CD4-positive, alpha-beta T cell treated with Interferon alpha-2 for 1 hour (primary cell): Measurements from ENCODE around the gene ASIC3.
A peak's percentile ranks its signal among the peaks of the same experiment; 100 is the strongest.

ENCODE experiments used
- DNase-seq, 2 donors: peaks; one replicate each; pipeline ENCODE4 v3.0.0-alpha.2; 2020 to 2022

ASIC3 gene

DNA sequence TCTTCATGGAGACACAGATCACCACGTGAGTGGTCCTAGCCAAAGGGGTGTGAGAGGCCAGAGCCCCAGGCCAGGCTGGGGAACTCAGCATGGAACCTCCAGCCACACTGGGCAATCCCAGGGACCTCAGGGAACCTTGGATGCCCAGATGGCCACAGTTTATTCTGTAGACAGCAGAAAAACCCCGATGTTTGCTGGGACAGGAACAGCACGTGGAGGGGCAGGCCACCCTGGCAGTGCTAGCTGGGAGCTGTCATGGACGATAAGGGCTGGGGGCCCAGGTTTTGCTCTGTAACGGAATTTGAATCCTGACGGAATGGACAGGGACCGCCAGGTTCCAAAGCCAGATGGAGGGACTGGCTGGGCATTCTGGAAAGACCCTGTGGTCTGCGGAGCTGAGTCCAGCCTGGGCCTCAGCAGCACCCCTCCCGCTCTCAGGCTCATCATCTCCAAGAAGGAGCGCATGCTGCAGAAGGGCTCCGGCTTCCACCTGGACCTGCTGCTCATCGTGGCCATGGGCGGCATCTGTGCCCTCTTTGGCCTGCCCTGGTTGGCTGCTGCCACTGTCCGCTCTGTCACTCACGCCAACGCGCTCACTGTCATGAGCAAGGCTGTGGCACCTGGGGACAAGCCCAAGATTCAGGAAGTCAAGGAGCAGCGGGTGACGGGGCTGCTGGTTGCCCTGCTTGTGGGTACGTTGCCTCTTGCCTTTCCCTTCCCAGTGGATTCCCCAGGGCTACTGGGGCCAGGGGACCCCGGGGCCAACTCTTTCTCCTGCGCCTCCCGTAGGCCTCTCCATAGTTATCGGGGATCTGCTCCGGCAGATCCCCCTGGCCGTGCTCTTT, 26.7 kb downstream of the ASIC3 start:
- DNase-seq = no peak

DNA sequence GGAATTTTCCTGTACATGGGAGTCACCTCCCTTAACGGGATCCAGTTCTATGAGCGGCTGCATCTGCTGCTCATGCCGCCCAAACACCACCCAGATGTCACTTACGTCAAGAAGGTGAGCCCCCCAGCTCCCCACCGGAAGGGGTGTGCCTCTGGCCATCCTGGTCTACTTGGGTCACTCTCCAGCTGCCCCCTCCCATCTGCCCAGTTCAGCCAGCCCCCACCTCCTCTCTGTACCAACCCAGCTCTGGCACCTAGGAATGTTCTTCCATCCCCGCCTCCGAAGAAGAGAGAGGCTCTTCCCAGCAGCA, 27.3 kb downstream of the ASIC3 start:
- no peak for DNase-seq

DNA sequence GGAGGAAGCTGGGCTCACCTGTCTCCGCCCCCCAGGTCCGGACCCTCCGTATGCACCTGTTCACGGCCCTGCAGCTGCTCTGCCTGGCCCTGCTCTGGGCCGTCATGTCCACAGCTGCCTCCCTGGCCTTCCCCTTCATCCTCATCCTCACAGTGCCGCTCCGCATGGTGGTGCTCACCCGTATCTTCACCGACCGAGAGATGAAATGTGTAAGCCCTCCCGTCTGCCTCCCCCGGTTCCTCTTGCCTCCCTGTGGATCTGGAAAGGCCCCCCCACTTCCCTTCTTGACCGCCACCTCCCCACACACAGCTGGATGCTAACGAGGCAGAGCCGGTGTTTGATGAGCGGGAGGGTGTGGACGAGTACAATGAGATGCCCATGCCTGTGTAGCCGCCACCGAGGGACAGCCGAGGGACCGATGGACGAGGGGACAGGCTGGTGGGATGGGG, 27.7 kb downstream of the ASIC3 start:
- DNase-seq = no peak

DNA sequence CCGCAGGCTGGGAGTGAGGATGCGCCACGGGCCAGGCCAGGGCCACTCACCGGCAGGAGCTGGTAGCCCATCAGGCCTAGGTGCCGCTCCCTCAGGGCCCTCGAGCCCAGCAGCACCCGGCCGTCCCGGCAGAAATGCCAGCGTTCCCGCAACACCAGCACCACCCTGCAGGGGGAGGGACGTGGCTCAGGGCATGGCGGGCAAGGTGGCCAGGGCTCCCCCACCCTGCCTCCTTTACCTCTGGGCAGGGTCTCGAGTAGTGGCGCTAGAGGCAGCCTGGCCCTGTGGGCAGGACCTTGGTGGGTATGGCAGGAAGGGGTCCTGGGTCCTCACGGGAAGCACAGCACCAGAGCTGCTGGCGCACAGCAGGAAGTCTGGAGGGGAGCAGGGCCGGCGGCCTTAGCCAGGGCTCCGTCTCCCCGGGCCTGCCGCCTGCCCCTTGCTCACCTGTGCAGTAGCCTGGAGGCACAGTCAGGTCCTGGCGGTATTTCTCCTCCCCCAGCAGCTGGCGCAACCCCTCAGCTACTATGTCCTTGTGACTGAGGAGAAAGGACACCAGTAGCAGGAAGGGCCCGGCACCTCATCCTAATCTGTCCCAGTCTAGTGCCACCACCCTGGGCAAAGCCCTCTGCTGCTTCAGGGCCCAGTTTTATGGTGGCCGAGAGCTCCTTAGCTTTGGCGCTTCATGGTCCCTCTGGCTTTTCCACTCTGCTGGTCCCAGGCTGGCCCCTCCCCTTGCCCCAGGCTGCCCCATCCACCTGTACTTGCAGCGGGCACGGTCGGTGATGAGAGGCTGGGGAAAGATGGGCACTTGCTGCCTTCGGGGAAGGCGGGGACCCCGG, 28.8 kb downstream of the ASIC3 start:
- DNase-seq = no peak

DNA sequence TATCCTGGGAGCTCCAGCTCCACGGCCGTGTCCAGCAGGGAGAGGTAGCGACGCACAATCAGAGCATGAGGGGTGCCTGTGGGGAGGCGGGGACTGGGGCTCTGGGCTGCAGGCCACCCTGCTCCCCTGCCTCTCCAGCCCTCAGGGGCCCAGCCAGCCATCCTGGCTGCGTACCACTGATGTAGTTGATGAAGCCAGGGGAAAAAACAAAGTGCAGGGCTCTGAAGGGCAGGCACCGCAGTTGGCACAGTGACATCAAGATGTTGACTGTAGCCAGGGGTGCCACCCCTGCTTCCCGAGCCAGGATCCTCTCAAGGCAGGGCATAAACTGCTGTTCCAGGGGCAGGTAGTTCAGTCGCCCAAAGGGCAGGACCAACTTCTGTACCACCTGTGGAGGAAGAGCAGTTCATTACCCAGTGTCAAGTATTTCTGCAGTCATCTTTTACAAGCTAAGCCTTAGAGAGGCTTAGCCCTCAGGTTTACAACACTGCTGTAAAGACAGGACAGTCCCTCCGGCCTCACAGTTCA, 29.4 kb downstream of the ASIC3 start:
- DNase-seq = no peak

DNA sequence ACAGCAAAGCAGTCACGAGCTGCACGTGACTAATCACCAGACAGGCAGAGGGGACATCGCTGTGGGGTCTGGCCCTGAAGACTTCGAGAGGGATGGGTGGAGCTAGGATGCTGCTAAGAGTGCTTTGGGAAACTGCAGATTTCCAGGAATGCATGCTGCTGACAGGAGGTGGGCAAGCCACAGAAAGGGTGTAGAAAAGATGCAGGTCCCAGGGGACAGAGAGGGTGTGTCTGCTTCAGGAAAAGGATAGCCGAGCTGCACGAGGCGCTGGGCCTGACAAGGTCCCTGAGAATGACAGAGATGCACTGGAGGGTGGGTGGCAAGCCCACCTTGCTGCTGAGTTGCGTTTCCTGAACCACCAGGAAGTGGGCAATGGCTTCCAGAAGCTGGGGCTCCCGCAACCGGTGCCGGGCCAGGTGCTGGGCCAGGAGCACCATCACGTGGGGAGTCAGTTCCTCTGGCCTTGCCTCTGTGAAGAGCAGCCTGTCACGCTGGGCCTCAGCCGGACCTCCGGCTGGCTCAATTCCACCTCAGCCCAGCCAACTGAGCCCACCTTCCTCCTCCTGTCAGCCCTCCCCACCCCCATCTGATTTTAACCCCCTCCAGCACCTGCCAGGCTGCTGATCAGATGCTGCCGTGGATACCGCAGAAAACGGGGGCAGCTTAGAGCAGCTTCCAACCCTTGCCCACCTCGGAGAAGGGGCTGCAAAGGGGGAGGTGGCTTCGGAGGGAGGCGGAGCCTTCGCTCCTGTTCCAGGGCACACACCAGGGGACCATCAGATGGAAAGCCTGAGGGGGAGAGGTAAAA, 30.1 kb downstream of the ASIC3 start:
- no peak for DNase-seq

DNA sequence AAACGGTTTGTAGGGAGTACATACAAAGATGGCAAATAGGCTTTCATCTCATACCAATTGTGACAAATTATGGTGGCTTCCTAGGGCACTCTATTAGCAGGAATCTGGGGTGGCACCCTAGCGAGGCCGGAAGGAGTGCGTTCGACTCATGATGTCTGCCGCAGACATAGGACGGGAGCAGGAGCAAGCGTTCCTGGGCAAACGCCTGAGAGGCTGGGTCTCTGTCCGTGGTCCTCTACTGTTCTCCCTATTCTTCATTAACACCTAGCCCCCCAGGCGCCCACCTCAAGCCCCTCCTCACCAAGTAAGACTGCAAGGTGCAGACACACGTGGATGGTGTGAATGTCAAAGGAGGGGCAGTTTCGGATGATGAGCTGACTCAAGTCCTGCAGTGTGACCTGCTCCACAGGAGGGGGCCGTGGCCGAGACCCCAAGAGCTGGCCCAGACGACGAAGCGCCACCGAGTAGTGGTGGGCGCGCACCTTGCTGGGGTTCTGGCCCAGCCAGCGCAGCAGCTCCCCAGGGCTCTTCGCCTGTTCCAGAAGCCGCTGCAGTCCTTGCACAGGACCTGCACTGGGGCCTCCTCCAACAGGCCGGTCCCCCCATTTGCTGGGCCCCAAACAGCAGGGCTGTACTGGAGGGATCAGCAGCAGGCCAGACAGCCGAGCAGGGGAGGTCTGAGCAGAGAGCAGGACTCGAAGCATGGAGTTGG, 31.0 kb downstream of the ASIC3 start:
- DNase-seq = no peak

DNA sequence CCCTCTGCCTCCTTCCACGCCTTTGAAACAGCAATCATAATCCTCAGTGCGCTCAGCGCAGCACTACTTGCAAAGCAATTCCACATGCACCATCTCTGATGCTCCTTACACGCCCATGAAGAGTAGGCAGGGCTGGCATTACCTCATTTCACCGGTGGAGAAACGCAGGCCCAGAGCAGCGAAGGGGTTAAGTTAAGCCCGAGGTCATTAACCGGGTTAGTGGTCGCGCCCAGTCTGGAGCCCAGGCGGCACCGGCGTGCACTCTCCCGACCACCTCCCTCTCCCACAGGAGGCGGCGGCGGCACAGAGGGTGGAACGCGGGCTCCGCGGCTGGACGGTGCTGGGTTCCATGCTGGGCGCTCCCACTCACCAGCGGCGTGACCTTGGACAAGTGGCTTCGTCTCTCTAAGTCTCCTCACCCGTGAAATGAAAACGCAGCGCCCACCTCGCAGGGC, 31.8 kb downstream of the ASIC3 start:
- no peak for DNase-seq

DNA sequence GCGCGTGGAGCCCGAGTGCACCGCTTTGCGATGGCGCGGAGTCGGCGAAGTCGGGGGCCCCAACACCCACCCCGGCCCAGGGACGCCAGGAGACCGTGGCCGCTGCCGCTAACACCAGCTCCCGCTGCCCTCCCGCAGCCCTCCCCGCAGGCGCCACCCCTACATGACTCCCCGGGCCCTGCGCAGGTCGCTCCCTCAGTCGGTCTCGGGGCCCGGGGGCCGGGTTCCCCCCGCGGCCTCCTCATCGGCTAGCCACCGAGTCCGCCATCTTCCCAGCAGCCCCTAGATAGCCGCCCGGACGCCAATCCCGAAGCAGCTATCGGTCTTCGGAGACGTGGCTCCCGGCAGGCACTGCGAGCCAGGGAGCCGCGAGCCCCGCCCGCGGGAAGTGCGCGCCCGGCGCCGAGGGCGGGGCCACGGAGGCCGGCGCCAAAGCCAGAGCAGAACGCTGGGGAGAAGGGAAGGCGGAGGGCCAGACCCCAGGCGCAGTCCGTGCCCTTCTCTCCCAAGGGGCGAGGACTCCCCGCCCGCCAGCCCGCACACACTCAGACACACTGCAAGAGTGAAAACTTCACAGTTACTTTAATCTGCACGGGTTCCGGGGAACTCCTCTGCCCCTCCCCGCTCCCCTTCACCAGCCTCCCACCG, 32.3 kb downstream of the ASIC3 start, which contains the start of gene FASTK:
Gene FASTK, minus strand, starts transcription at position 288 of the 648 bp plus-strand sequence. Its CDS starts 43 bp downstream, at position 245.
- DNase-seq = peak; percentile 87 to 92

DNA sequence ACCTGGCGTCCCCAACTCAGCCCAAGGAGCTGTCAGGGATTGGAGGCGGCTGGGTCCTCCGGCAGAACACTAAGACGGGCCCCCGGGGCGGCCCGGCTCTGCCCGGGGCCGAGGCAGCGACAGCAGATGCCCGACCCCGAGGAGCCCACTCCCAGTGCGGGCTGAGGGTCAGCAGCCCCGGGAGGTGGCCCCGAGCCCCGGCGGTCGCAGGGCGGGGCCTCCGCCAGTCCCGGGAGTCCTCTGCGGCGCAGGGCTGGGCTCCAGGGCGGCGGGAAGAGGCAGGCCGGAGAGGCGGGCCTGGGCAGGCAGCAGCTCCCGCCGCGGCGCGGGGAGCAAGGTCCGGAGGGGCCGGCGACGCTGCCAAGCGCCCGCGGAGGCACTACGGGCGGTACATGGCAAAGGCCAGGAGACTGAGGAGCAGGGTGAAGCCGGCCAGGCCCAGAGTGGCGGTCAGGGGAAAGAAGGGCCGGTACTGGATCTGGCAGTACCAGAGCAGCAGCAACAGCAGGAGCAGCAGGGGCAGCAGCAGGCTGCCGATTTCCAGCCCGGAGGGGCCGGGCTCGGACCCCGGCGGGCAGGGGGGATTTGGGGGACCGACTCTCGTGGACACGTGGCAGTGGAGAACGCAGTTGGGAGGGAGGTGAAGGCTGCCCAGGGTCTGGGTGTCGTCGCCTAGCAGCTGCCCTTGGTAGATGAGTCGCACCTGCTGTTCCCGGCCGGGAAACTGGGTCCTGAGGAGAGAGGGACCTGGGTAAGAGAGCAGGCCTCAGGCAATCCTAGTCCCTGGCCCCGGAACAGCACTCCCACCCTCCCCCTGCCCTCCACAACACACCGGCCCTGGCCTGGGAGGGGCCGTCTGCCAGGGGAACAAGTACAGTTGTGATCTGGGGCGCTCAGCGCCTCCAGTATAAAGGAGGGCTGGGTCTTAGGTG, 33.1 kb downstream of the ASIC3 start:
- DNase-seq = no peak

DNA sequence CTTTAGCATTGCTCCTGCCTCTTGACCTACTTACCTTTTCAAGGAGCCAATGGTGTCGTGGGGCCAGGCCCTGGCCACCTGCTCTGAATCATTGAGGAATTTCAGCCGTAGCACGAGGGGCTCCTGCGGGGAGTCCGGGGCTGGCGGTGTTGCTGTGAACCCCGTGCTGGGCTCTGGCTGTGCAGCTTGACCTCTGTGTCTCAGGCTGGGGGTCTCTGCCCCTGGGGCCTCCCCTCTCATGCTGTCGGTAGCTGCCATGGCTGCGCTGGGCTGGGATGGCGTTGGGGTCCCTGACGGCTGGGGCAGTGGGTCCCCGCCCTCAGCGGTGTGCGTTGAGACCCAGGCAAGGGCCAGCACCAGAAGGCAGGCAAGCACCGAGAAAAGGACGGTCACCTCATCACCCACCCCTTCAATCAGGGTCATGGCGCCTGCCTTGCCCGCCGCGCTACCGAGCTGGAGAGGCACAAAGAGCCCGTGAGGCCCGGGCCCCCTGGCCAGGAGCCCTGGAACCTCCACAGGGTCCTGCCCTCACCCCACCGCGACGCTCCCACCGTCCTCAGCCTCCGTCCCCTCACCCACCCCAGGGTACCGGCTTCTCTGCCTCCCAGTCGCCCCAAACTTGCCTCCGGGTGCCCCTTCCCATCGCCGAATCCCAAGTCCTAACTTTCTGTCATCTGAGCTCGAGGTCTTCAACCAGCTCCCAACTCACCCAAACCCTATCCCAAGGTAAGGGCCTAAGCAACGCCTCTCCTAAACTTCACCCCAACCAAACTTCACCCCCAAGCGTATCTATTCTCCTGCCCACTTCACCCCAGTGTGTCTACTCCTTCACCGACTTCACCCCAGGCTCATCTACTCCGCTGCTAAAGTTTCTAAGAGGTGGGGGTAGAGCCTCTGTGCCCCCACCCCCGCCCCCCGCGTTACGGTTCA, 34.1 kb downstream of the ASIC3 start:
- no peak for DNase-seq

DNA sequence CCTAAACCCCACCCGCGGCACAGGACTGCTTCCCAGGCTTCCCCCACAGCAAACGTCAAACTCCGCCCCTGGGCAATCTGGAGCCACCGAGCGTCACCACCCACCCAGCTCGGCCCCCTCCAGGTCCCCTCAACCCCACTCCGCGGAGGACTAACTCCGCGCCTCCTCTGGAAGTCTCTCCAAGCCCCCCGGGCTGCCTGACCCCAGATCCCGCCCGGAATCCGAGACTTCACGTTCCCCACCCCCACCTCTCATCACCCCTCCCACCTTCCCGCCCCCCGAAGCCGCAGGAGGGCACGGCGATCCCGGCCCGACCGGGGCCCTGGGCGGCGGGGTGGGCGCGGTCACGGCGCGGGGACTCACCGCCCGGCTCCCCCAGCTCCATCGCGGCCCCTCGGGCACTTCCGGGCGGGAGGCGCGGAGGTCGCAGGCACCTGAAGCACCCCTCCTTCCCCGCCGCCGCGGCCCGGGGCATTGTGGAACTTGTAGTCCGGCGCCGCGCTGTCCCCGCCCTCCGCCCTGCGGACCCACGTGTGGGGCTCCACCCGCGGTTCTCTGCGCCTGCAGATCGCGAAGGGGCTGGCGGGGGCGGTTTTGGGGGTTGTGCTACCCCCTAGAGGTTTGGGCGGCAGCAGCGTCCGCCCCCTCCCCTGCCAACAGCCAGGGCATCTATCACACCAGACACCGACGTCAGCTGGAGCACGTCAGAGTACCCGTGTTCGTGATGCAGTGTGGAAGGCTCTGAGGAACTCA, 34.9 kb downstream of the ASIC3 start, which contains the start of gene TMUB1:
Gene TMUB1, minus strand, starts transcription at position 423 of the 753 bp plus-strand sequence. CDS start 930 bp downstream, outside the sequence.
- DNase-seq = peak; percentile 86 to 91

DNA sequence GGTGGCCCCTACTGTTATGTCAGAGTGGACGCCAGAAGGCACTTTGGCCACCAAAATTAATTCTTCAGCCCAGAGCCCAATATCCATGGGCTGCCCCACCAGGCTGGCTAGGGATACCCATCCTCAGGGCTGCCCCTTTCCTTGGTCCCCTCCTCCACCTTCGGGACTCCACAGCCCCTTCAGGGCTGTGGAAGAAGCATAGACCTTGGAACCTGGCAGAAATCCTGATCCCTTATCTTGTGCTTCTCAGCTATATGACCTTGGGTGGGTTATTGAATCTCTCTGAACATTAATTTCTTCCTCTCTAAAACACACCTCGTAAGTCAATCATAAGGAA, 35.5 kb downstream of the ASIC3 start:
- DNase-seq = no peak

DNA sequence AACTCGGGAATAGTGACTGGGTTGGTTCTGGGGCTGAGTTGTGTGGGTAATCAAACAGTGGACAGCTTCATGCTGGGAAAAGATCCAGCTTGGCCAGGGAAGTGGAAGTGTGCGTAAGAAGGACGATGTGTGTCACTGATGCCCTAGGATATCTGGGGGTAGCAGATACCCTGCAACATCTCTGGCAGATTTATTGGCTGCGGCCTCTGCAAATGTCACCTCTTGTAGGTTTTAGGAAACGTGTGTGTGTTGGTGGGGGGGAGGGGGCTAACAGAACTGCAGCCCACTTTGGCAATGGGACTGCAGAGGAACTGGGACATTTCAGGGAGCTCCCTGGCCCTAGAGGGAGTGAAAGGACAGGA, 37.0 kb downstream of the ASIC3 start:
- no peak for DNase-seq

DNA sequence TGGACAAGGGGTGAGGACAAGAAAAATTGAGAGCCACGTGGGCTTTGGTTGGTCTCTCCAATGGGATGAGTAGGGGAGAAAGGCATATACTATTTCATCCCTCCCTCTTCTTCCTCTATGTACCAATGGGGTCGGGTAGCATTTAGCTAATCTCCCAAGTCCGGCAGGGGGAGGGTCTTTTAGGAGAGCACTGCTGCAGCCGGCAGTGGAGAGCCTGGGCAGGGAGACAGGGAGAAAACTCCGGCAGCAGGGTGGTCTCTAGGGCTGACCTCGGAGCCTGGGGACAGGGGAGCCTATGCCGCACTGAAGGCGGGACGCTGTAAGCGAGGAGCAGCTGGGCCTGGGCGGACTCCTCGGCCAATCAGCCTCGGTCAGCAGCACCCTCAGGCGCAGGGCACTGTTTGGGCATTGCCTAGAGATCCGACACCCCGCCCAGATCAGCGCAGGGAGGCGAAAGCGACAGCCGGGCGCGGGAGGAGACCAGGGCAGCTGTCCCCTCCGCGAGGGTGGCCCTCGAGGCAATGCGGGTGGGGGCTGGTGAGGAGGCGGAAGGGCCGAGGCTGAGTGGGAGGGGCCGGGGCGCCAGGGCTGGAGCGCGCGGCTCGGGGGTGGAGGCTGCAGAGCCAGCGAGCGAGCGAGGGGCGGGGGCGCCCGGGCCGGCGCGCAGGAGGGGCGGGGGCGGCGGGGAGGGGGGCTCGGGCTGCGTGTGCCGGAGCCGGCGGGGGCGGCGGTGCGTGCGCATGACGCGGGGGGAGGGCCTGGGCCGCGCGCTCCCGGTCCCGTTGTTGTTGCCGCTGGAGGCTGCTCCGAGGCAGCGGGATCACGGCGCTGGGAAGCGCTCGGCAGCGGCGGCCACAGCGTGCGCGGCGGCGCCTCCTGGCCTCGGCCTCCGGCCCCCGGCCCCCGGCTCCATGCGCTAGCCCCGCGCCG, 37.6 kb downstream of the ASIC3 start, which contains the start of gene AGAP3:
Gene AGAP3, plus strand, starts transcription at position 785 of the 930 bp plus-strand sequence. CDS start 267 bp downstream, outside the sequence.
- DNase-seq = peak; percentile 48 to 63

DNA sequence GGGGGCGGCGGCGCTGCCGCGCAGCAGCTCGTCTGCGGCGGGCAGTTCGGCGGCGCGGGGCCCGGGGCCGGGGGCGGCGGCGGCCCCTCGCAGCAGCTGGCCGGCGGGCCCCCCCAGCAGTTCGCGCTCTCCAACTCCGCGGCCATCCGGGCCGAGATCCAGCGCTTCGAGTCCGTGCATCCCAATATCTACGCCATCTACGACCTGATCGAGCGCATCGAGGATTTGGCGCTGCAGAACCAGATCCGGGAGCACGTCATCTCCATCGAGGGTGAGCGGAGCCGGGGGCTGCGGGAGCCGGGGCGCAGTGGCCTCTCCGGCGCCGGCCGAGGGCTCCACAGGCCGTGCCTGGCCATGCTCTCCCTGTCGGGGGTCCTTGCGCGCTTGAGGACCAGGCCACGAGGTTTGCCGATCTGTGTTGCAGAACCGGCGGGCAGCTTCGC, 38.5 kb downstream of the ASIC3 start:
- DNase-seq = peak in 1 of 2 donors; percentile 28
